GM19238 (cell line): ENCODE data around the gene HSPA4.
"Not testable (repeated sequence)": the region's sequence is repeated elsewhere in the genome, so short reads cannot be mapped to it uniquely, and the experiment has no call there.

Experiments
- DNase-seq: peaks from one replicate; pipeline ENCODE4 v3.0.0; 2011; ENCODE audit warnings: low spot score; ENCODE audit not compliant: insufficient read length

The HSPA4 gene

GRCh38 chr5:133051542-133052316 is at the start of gene HSPA4:
Gene HSPA4, plus strand, starts transcription at chr5:133052013. Its CDS starts 238 bp downstream, at chr5:133052251.
- peak; percentile 94 for DNase-seq

GRCh38 chr5:133006653-133007052 is 45.2 kb upstream of the HSPA4 start:
- no peak for DNase-seq

GRCh38 chr5:133008455-133008854 is 43.4 kb upstream of the HSPA4 start:
- DNase-seq, result not testable (repeated sequence)

DNA sequence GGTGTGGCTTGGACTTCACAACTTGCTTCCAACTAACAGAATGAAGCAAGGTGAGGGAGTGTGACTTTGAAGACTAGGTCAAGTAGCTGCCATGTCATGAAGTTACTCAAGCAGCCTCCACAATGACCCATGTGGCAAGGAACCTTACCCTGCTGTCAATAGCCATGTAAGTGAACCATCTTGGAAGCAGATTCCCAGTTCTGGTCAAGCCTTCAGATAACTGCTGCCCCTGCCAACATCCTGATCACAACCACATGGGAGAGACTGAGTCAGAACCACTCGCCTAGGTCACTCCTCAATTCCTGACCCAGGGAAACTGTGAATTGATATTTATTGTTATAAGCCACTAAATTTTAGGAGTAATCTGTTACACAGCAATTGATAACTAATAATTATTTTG is 36.3 kb upstream of the HSPA4 start:
- DNase-seq, result no peak

GRCh38 chr5:133017964-133018363 is 33.8 kb upstream of the HSPA4 start:
- DNase-seq, result no peak

DNA sequence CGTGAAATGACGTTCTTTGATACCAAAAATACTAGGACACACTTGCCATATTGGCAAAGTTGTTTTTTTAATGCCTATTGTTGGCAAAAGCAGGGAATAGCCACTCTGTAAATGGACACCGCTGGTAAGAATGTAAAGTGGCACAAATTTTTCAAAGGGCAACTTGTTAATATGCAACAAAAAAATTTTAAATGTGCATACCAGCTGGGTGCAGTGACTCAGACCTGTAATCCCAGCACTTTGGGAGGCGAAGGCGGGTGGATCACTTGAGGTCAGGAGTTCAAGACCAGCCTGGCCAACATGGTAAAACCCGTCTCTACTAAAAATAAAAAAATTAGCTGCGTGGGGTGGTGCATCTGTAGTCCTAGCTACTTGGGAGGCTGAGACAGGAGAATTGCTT is 32.3 kb upstream of the HSPA4 start:
- not testable (repeated sequence) for DNase-seq

DNA sequence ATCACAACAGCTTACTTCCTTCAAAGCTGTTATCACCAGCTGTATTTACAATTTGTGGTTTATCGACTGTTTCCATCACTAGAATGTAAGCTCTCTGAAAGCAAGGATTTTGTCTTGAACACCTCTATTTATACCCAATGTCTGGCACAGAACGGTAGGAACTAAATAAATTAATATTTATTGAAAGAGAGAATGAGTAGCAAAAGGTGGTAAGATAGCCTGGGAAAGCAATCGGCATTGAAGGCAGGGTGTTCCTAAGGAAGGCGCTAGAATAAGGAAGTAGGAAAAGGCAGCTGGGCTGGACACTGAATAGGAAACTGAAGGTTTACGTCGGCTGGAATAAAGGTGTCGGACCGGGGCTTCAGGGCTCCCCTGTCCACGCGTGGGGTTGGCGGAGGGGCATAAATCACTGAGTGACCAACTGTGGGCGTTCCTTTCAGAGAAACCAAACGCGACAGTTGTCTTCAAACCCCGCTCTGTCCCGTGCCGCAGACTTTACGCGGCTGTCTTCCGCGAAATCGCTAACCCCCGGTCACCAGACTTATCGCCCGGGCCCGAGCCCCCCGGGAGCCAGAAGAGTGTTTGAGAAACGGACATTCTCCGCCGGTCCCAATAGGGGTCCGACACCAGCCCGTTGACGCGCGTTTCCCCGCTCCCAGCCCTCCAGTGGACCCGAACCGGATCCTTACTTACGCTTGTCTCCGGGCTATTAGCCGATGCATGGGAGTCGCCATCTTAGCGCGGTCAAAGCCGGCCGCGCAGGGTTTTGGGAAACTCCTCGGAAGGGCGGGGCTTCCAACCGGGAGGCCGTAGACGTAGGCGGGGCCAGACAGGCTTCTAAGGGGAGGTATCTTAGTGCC is 25.8 kb upstream of the HSPA4 start, which contains the start of gene ZCCHC10:
ZCCHC10 (minus strand) TSS at position 746 of the 860 bp plus-strand sequence; CDS start at position 734, 12 bp downstream.
- peak; percentile 80 for DNase-seq

GRCh38 chr5:133026664-133027153 is 25.1 kb upstream of the HSPA4 start:
- no peak for DNase-seq

DNA sequence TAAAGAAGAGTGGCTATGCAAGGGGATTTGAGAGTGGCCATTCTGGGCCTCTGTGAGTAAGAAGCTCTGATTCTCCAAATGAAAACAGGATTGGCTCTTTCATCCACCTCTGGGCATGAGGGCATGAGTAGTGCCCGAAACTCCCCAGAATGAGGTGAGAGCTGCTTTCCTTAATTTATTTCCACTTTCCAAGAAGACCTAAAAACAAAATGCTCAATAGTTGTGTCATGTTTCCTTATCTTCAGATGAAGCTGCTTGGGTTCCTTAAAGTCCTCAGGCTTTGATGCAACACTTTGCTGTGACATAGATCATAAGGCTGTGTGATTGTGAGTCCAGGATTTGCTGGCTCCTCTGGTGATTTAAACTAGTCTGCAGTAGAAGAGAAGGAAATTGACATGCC is 22.4 kb upstream of the HSPA4 start:
- no peak for DNase-seq

DNA sequence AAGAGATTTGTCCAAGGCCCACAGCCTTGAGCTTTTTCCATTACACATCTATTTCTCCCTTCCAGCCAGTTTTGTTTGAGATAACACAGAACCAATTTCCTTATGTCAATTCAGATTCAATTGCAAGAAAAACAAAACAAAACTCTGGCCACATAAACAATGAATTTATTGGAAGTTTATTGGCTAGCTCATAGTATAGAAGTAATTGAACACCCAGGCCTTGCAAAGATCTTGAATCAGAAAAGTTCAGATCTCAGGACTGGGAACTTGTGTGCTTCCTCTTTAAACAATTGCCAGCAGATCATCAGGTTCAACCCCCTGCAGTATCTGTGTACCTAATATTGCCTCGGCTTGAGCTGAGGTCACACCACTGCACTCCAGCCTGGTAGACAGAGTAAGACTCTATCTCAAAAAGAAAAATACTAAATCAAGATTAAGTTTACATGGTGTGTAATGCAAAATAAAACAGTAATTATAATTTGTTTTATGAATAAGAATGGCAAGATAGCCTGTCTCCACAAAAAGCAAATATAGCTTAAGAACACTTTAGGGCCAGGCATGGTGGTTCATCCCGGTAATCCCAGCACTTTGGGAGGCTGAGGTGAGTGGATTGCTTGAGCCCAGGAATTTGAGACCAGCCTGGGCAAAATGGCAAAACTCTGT is 21.3 kb upstream of the HSPA4 start:
- DNase-seq, result no peak

- DNase-seq, result peak; percentile 20
These were observed 18.7 kb upstream of the HSPA4 start for GRCh38 chr5:133032852-133033742.

GRCh38 chr5:133034064-133034463 is 17.7 kb upstream of the HSPA4 start:
- DNase-seq, result no peak

DNA sequence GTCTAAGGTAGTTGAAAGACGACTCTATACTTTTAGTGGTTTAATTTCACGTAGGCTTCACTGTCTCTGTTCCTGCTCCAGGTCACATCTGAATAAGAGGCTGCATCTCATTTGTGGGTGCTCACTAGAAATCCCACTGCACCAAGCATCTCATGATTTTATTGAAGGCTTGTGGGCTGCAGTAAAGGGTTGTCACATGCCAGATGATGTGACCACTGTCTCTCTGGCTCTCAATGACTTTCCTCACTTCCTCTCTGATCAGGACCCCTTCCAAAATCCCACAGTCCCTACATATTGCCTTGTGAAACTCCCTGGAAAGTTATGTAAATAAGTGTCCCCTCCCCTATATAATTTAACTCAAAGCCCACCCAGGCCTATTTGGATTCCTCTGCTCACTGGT is 16.6 kb upstream of the HSPA4 start:
- DNase-seq, result no peak

DNA sequence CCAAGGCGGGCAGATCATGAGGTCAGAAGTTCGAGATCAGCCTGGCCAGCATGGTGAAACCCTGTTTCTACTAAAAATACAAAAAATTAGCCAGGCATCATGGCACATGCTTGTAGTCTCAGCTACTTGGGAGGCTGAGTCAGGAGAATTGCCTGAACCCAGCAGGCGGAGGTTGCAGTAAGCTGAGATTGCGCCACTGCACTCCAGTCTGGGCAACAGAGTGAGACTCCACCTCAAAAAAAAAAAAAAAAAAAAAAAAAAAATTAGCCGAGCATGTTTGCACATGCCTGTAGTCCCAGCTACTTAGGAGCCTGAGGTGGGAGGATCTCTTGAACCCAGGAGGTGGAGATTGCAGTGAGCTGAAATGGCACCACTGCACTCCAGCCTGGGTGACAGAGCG is 15.1 kb upstream of the HSPA4 start:
- DNase-seq, result not testable (repeated sequence)

DNA sequence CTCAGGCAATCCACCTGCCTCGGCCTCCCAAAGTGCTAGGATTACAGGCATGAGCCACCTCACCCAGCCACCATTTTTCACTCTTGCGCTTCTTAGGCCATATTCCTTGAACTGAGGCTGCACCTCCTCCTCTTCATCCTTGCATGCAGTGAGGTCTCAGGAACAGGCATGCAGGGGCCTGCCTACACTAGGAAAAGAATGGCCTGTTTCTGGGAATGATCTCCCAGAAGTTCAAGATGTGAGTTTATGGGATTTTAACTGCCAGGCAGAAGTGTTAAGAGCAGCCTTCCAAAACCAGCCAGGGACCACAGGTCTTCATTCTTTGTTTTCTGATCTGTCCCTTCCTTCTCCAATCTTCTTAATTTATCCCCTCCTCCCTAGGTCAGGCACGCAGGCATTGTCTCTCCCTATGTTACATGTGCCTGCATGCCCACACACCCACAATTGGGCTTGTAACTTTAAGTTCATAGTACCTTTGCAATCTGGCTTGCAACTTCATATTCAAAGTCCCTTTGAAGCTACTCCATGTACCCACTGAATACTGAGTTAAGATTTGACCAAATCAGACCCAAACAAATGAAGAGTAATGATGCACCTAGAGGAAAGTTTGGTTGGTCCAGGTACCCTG is 10.5 kb upstream of the HSPA4 start:
- no peak for DNase-seq

DNA sequence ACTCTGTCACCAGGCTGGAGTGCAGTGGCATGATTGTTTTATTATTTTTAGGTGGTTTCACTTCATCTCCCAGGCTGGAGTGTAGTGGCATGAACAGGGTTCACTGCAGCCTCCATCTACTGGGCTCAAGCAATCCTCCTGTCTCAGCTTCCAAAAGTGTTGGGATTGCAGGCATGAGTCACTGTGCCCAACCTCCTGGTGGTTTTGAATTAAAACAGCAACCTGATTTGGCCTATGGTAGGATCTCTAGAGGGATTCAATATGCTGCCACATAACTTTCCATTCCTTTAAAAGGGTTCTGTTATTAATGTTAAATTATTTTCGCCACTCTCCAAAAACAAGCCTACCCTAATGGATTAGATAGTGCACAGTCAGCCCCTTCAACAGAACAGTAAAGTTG is 9.9 kb upstream of the HSPA4 start:
- DNase-seq, result no peak

GRCh38 chr5:133046560-133046959 is 5.3 kb upstream of the HSPA4 start:
- not testable (repeated sequence) for DNase-seq

- DNase-seq, result no peak
These were observed 4.4 kb upstream of the HSPA4 start for GRCh38 chr5:133047404-133047803.

DNA sequence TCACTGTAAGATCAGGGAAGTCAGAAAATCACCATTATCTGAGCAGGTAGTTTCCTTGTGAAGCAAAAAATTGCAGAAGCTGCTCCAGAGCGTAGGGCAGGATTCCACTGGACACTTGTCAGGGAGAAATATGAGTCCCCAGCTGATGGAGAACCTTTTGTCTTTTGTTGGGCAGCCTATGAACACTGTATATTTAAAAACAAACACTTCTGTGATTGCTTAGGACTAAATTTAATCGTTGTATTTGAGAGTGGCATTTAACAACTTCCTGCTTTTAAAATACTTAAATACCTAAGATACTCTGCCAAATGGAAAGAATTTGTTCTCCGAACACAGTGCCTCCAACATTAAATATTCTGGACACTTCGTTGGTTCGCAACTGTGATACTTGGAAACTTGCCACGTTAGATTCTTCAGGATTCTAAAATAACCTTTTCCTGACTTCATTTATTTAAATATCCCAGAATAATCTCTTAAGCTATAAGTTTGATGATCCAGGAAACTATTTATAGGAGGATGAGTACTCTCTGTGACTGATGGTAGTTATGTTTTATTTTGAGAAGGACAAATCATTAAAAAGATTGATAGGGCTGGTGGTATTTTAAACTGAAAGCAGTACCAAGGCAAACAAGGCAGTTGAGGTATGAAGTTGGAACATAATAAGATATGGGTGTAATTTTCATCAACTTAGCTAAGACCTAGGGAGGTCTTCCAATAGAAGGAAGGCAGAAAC is 2.7 kb upstream of the HSPA4 start:
- DNase-seq, result no peak

DNA sequence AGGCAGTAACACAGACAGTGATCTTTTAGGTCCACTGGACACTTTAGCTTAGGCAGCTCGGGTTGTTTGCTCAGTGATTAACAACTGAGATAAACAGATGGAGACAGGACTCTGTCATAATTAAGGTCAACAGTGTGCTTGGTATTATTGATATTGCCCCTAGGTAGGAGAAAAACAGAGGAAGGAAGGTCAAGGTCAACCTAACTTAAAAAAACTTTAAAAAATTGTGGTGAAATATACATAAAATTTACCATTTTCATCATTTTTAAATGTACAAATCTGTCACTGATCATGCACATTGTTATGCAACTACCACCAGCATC is 2.1 kb upstream of the HSPA4 start:
- no peak for DNase-seq
